Cardiac fibroblast (primary cell): ENCODE data around the gene IGFBP1.
A peak's percentile ranks its signal among the peaks of the same experiment; 100 is the strongest.

ENCODE experiments used
- DNase-seq, 2 donors: peaks; one replicate each; pipeline versions ENCODE4 v3.0.0 to v3.0.0-alpha.2; 2010; ENCODE audit warnings: low read depth in 2 of 2
- H3K4me3 ChIP-seq, 2 donors: replicated peaks in 1 of 2; 1 replicate in 1 of 2; 2 replicates in 1 of 2; pipeline ENCODE4 v1.5.1; 2011; ENCODE audit warnings: low read depth in 2 of 2, low read length in 2 of 2, mild to moderate bottlenecking in 2 of 2, moderate library complexity in 1 of 2
- TF ChIP-seq, protein P1 (sequence below): IDR thresholded peaks from one replicate; pipeline ENCODE4 v1.5.1; 2011; ENCODE audit warnings: low read depth, mild to moderate bottlenecking, low read length, inconsistent platforms

IGFBP1 gene

DNA sequence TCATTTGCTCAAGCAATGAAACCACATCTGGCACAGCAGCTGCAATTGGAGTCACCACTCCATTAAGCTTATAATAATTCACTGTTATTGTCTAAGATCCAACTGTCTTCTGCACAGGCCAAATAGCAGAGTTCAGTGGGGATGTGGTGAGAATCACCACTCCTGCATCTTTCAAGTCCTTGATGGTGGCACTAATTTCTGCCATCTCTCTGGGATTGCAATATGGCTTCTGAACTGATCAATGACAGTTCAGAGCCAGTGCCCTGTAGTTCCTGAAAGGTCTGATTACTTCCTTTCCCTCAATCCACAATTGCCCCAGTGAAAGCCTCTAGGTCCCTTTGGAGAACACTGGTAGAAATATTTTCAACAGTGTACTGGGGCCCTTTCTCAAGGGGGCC, 6.4 kb downstream of the IGFBP1 start:
- TF ChIP-seq, protein P1, sequence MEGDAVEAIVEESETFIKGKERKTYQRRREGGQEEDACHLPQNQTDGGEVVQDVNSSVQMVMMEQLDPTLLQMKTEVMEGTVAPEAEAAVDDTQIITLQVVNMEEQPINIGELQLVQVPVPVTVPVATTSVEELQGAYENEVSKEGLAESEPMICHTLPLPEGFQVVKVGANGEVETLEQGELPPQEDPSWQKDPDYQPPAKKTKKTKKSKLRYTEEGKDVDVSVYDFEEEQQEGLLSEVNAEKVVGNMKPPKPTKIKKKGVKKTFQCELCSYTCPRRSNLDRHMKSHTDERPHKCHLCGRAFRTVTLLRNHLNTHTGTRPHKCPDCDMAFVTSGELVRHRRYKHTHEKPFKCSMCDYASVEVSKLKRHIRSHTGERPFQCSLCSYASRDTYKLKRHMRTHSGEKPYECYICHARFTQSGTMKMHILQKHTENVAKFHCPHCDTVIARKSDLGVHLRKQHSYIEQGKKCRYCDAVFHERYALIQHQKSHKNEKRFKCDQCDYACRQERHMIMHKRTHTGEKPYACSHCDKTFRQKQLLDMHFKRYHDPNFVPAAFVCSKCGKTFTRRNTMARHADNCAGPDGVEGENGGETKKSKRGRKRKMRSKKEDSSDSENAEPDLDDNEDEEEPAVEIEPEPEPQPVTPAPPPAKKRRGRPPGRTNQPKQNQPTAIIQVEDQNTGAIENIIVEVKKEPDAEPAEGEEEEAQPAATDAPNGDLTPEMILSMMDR = no peak
- H3K4me3 ChIP-seq = no peak overlapping the region
- no peak for DNase-seq

GRCh38 chr7:45897042-45897690, 8.9 kb downstream of the IGFBP1 start:
- peak; percentile 79 to 90 for DNase-seq
- H3K4me3 ChIP-seq = no peak overlapping the region
- TF ChIP-seq, protein P1 = no peak

DNA sequence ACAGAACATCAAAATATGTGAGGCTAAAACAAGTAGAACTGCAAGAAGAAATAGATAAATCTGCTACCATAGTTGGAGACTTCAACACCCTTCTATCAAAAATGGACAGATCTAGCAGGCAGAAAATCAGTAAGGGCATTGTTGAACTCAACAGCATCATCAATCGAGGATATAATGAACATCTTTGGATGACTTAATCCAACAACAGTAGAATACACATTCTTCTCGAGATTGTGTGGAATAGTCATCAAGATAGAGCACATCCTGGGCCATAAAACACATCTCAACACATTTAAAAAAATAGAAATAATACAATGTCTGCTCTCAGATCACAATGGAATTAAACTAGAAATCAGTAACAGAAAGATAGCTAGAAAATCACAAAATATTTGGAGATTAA, 9.9 kb downstream of the IGFBP1 start:
- peak in 1 of 2 donors; percentile 73 for DNase-seq
- H3K4me3 ChIP-seq = no peak overlapping the region
- TF ChIP-seq, protein P1 = no peak

DNA sequence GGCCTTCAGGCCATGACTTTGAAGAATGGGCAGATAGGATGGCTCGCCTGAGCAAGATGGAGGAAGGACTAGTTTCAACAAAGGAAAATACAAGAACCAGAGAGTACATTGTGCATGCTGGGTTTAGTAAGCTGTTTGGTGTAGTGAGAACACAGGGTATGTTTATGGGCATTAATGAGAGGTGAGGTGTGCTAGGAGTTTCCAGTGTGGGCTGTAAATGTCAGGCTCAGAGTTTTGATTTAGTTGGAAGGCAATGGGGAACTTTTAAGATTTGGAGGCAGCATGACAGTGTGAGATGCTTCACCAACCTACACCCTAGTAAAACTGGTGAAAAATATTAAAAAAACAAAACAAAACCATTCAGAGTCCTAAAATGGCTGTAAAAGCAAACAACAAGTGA, 13.3 kb downstream of the IGFBP1 start:
- TF ChIP-seq, protein P1 = no peak
- DNase-seq = no peak
- no peak overlapping the region for H3K4me3 ChIP-seq

DNA sequence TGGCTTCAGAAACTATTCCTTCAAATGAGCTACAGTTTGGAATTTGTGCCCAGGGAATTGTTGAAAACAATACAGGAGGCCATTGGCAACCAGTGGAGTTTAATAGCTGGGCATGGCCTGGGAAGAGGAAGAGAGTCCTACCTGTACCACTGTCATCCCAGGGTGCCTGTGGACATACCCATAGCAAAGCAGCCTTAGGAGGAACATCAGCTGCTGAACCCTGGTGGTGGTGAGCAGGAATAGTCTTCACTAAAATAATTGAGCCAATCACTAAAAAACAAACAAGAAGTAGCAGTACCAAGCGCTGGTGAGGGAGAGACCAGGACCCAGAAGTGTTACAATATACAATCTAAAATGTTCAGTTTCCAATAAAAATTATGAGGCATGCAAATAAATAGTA, 14.5 kb downstream of the IGFBP1 start:
- no peak overlapping the region for H3K4me3 ChIP-seq
- DNase-seq = no peak
- TF ChIP-seq, protein P1 = peak; percentile 17

GRCh38 chr7:45909561-45909960, 21.3 kb downstream of the IGFBP1 start:
- DNase-seq = no peak
- H3K4me3 ChIP-seq = no peak overlapping the region
- TF ChIP-seq, protein P1 = no peak

DNA sequence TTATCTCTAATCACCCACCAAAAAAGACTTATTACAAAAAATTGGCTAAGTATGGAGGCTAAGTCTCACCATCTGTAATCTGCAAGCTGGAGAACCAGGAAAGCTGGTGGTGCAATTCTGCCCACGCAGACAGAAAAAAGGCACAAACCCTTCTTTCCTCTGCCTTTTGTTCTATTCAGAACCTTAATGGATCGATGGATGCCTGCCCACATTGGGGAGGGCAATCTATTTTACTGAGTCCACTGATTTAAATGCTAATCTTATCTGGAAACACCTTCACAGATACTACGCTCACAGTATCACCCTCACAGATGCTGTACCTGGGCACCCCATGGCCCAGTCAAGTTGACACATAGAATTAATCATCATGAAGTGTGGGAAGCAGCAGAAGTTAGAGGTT, 22.6 kb downstream of the IGFBP1 start:
- H3K4me3 ChIP-seq = no peak overlapping the region
- TF ChIP-seq, protein P1 = no peak
- no peak for DNase-seq
